IgD-negative memory B cell (primary cell): ENCODE data around the gene TCEAL1. TPM values are rescaled to one million over a fixed set of nuclear protein-coding genes. Genes with fewer than 3 reads are reported as not detected.

ENCODE experiments used
- polyA plus RNA-seq: library from polyadenylated mRNA; unstranded; fragments of 300-500 nt; fragmentation: Illumina TruSeq; gene quantifications from one replicate; pipeline ENCODE4 v1.2.3, GENCODE V29; 2021

Gene TCEAL1
- polyA plus RNA-seq, 1 donor from 2014 or later, result 22.3 TPM

Other genes starting within 250 kb of the TCEAL1 start
- gene RAB40A, start 109.5 kb upstream of the TCEAL1 start, polyA plus RNA-seq, result not detected
- gene TCEAL4, start 43.5 kb upstream of the TCEAL1 start, polyA plus RNA-seq, result 26.0 TPM
- 8.7 TPM for gene TCEAL3, start 21.0 kb upstream of the TCEAL1 start, polyA plus RNA-seq
- 60.3 TPM for gene MORF4L2, start 57.7 kb downstream of the TCEAL1 start, polyA plus RNA-seq
- gene TMEM31, start 81.9 kb downstream of the TCEAL1 start, polyA plus RNA-seq, result not detected
- gene PLP1, start 147.9 kb downstream of the TCEAL1 start, polyA plus RNA-seq, result not detected
- gene RAB9B, start 203.3 kb downstream of the TCEAL1 start, polyA plus RNA-seq, result 0.39 TPM